Smooth muscle cell of the coronary artery (primary cell): ENCODE results near the gene ACAD11. TPM values are rescaled to one million over a fixed set of nuclear protein-coding genes. Genes with fewer than 3 reads are reported as not detected.

Experiments used
- total RNA-seq: library from RNA; depleted of rRNA; stranded (reverse); fragments of >200 nt; gene quantifications from 2 replicates; pipeline ENCODE4 v1.2.3, GENCODE V29; 2014; ENCODE audit warnings: low replicate concordance

Gene ACAD11, protein sequence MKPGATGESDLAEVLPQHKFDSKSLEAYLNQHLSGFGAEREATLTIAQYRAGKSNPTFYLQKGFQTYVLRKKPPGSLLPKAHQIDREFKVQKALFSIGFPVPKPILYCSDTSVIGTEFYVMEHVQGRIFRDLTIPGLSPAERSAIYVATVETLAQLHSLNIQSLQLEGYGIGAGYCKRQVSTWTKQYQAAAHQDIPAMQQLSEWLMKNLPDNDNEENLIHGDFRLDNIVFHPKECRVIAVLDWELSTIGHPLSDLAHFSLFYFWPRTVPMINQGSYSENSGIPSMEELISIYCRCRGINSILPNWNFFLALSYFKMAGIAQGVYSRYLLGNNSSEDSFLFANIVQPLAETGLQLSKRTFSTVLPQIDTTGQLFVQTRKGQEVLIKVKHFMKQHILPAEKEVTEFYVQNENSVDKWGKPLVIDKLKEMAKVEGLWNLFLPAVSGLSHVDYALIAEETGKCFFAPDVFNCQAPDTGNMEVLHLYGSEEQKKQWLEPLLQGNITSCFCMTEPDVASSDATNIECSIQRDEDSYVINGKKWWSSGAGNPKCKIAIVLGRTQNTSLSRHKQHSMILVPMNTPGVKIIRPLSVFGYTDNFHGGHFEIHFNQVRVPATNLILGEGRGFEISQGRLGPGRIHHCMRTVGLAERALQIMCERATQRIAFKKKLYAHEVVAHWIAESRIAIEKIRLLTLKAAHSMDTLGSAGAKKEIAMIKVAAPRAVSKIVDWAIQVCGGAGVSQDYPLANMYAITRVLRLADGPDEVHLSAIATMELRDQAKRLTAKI
- total RNA-seq, result 41.2 and 49.1 TPM in 2 replicates

DNA sequence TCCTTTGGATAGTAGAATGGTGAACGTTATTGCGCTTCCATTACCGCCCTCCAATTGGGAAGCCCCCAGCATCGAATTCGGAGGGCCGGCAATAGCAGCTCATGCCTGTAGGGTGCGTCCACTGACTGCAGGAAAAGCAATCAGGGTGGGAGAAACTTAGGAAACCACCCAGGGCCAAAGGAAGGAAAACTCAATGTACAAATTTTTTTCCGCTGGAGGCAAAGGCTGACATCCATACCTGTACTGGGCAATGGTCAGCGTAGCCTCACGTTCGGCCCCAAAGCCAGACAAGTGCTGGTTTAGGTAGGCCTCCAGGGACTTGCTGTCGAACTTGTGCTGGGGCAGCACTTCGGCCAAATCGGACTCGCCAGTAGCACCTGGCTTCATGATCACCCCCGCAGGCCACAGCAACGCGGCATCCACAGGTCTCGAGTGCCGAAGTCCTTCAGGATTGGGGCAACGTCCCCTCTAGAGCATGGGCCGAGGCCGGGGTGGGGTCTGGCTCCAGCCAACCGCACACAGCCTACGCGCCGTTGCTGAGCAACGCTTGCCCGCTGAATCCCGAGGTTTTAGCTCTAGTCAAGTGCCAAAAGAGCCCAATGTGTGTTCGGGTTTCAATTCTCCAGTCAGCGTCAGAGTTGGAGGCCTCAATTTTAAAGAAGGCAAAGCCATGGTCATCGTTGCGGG is at the start of gene ACAD11:
ACAD11 (minus strand) TSS at position 445 of the 687 bp plus-strand sequence; CDS start at position 387, 58 bp downstream.

DNA sequence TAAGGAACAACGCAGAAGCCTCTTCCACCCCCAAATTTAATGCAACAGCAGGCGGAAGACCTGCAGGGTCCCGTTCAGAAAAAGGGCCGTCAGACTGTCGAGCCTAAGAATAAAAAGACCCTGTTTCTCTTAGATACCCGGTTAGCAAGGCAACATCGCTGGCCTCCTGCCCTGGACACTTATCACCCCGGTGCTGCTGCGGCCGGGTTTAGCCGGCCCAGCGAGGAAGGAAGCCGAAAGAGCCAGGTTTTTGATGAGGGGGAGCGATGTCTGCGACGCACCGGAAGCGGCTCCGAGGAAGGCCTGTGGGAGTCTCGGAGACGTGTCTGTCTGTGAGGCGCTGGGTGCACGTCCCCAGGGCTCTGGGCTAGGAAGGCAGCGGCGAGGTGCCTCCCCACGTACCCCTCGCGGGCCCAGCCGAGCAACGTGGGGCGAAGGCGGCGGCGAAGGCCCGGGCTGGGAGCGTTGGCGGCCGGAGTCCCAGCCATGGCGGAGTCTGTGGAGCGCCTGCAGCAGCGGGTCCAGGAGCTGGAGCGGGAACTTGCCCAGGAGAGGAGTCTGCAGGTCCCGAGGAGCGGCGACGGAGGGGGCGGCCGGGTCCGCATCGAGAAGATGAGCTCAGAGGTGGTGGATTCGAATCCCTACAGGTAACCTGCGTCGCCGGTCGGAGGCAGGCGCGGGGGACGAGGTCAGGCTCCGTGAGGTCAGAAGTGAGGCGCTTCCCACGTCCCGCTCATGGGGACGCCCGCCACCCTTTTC is 622 bp upstream of the ACAD11 start, which contains the start of gene UBA5:
UBA5 (plus strand) TSS at position 278 of the 759 bp plus-strand sequence; CDS start at position 487, 209 bp downstream.

DNA sequence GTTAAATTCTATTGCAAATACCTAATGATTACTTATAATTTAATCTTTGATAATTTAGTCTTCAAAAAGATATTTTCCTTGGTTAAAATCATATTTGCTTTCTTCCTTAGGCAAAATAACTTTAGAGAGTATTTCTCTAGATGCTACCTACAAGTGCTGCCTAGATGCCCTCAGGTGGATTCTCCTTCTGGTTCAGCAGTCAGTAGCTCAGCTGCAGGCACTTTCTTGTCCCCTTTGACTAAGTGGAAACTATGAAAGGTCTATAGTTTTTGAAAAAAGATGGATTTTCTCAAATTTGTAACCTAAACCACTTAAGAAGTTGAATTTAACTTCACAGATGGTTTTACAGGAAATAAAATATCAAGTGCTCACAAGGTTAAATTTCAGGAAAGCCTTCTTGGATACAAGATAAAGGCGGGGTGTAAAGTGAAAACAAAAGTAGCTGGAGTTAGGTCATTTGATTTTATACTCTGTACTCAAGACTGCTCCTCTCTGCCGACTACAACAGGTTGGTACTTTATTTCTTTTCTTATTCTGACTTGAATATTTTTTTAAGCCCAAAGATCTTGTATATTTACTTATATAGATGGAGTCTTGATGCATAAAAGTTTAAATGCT is 62.7 kb downstream of the ACAD11 start, which contains the start of gene ACKR4:
ACKR4 (plus strand) TSS at position 455 of the 618 bp plus-strand sequence. CDS start 3,128 bp downstream, outside the sequence.

Other genes with a start within 250 kb of the ACAD11 start
- gene DNAJC13, start 242.3 kb downstream of the ACAD11 start, total RNA-seq, result 38.0 and 49.0 TPM in 2 replicates
- 4.9 and 27.6 TPM in 2 replicates for gene ACKR4, start 62.5 kb downstream of the ACAD11 start, total RNA-seq
- gene UBA5, start 520 bp upstream of the ACAD11 start, total RNA-seq, result 28.4 and 59.5 TPM in 2 replicates
- gene NPHP3, start 62.6 kb upstream of the ACAD11 start, total RNA-seq, result 10.7 and 15.6 TPM in 2 replicates